A549 (cell line): ENCODE measurements around the gene TMEM240.

Experiments
- ATOH8 ChIP-seq: fragments of 250-450 bp; sonication (Bioruptor Pico); IDR thresholded peaks from 2 replicates; pipeline ENCODE4 v1.5.0; 2020; ENCODE audit warnings: low read depth, mild to moderate bottlenecking, moderate library complexity
- CTCF ChIP-seq: fragments of >200 bp; sonication (Bioruptor Twin); formaldehyde crosslinking; IDR thresholded peaks from 3 replicates; pipeline ENCODE4 v1.5.1; 2016
- HMGXB4 ChIP-seq: fragments of 250-450 bp; sonication (Bioruptor Pico); IDR thresholded peaks from 2 replicates; pipeline ENCODE4 v1.5.0; 2021; ENCODE audit warnings: mild to moderate bottlenecking, moderate library complexity, borderline replicate concordance
- MAX ChIP-seq: IDR thresholded peaks from 2 replicates; pipeline ENCODE4 v1.6.1; 2012
- NFE2L2 ChIP-seq: fragments of 150-350 bp; conservative IDR thresholded peaks from 2 replicates; pipeline ENCODE4 v1.6.1; 2014; ENCODE audit warnings: low read length
- NR3C1 ChIP-seq: fragments of >200 bp; sonication (Bioruptor Twin); formaldehyde crosslinking; IDR thresholded peaks from 3 replicates; pipeline ENCODE4 v1.6.1; 2017
- POLR2A ChIP-seq: IDR thresholded peaks from 2 replicates; pipeline ENCODE4 v1.6.1; 2012; ENCODE audit warnings: mild to moderate bottlenecking, low read length
- RAD21 ChIP-seq, 2 experiments: fragments of >200 bp in 1 of 2; sonication (Bioruptor Twin) in 1 of 2; formaldehyde crosslinking in 1 of 2; IDR thresholded peaks in 1 of 2; conservative IDR thresholded peaks in 1 of 2; 2 replicates in 1 of 2; 3 replicates in 1 of 2; pipeline ENCODE4 v1.6.1; 2012 to 2018; ENCODE audit warnings: inconsistent platforms in 1 of 2

GRCh38 chr1:1540090-1540817 lies at the start of gene TMEM240:
- TF ChIP-seq NR3C1 (no peak), POLR2A (no peak), NFE2L2 (no peak), ATOH8 (CRISPR knock-in tag) (no peak), CTCF (no peak), HMGXB4 (CRISPR knock-in tag) (no peak), MAX (no peak), RAD21 (conservative IDR thresholded peaks at IDR 0.05 in 1 of 2, IDR thresholded peaks at IDR 0.05 in 1 of 2) (no peak)
